ENCODE data around the gene GALNT1.

DNA sequence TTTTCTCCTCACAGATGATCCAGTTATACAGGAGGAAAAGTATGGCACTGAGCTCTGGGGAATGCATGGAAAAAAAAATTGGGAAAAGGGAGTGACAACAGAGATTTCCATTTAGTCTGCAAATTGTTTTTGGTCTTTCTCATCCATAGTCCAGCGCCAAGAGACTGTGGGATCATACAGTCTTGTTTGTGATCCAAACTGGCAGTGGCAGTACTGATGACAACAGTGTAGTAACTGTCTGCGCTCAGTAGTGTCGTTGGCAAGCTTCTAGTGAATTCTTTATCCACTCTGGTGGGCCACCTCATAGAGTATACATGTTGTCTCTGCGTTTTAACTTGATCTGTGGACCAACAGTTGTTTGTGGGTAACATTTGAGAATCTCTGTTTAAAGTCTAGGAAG, 37.9 kb downstream of the GALNT1 start:
- TF ChIP-seq EZH2 (IDR thresholded peaks at IDR 0.05), result no peak
- no peak for TF ChIP-seq POLR2AphosphoS5 (IDR thresholded peaks at IDR 0.05; ENCODE audit: borderline replicate concordance, low read depth, low read length)
- no peak for TF ChIP-seq FOXP2 (optimal IDR thresholded peaks at IDR 0.05; ENCODE audit: control extremely low read depth, extremely low read length, insufficient read depth)
